GM06990 (cell line): Measurements from ENCODE around the gene GNB5.

Source experiments
- DNase-seq: peaks from one replicate; pipeline ENCODE4 v3.0.0-alpha.2; 2011; ENCODE audit not compliant: insufficient read length; ENCODE audit errors: extremely low read depth
- H3K27me3 ChIP-seq: replicated peaks from 2 replicates; pipeline ENCODE4 v1.6.0; 2011; ENCODE audit warnings: low read length; ENCODE audit not compliant: control insufficient read depth, insufficient read depth
- H3K36me3 ChIP-seq: 2 replicates; pipeline ENCODE4 v1.5.1; 2011; ENCODE audit warnings: low read length; ENCODE audit not compliant: control insufficient read depth, insufficient read depth
- H3K4me3 ChIP-seq: replicated peaks from 2 replicates; pipeline ENCODE4 v1.5.1; 2011; ENCODE audit warnings: low read depth, mild to moderate bottlenecking, control low read depth, low read length
- TF ChIP-seq, protein P1 (sequence below): IDR thresholded peaks from 2 replicates; pipeline ENCODE4 v1.5.1; 2011; ENCODE audit warnings: low read length, control low read depth, mild to moderate bottlenecking, inconsistent platforms; ENCODE audit not compliant: insufficient read depth, poor library complexity, severe bottlenecking

GNB5 gene

DNA sequence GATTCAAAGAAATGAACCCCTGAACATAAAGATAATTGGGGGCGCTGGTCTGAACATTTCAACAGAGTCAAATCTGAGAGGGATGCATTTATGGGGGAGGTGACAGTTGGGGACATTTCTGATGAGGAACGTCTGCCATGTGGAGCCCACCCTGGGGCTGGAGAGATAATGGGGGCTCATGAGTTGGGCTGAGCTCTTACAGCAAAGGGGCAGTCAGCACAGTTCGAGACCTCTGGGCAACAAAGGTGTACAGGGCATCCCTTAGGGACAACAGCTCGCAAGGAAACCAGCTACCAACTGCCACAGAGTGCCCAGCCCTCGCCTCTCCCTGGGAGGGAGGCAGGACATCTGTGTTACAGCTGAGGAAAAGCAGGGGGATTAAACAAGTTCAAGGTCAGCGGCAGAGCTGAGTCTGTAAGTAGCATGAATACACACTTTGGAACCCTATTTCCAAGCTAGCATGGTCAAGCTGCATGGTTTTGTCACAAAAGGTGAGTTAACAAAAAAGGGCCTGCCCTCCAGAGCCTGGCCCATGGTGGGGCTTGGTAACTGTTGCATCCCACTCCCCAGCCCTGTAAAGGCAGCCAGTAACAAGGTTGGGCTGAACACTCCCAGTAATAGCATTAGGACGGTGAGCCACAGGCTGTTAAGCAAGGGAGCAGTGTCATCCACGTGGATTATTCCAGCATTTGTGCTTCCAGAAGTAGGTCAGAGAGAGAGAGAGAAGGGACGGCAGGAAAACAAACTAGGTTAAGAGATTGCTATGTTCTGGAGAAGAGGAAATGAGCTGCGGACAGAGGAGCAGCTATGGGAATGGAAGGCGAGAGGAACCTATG, 4.3 kb downstream of the GNB5 start:
- no peak for DNase-seq
- Histone ChIP-seq H3K27me3 (no peaks in the 10 kb centered on the region), H3K36me3 (no peaks in the 10 kb centered on the region), H3K4me3 (no peak overlapping the region)
- TF ChIP-seq, protein P1, sequence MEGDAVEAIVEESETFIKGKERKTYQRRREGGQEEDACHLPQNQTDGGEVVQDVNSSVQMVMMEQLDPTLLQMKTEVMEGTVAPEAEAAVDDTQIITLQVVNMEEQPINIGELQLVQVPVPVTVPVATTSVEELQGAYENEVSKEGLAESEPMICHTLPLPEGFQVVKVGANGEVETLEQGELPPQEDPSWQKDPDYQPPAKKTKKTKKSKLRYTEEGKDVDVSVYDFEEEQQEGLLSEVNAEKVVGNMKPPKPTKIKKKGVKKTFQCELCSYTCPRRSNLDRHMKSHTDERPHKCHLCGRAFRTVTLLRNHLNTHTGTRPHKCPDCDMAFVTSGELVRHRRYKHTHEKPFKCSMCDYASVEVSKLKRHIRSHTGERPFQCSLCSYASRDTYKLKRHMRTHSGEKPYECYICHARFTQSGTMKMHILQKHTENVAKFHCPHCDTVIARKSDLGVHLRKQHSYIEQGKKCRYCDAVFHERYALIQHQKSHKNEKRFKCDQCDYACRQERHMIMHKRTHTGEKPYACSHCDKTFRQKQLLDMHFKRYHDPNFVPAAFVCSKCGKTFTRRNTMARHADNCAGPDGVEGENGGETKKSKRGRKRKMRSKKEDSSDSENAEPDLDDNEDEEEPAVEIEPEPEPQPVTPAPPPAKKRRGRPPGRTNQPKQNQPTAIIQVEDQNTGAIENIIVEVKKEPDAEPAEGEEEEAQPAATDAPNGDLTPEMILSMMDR = no peak

DNA sequence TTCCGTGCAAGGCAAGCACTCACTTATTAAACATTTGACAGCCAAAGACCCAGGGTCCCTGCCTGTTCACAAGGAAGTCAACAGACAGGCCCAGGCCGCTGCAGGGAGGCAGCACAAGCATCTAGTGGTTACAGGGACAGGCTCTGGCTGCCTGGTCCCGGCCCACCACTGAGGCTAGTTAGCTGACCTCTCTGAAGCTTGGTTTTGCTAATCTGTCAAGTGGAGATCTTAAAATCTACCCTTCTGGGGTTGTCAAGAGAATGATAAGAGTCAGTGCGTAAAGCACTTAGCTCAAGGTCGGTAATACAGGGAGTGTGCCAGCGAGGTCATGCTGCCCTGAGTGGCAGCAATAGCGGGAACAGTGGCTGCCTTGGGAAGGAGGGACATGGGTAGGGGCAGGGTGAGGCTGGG, 6.0 kb downstream of the GNB5 start:
- Histone ChIP-seq H3K27me3 (no peaks in the 10 kb centered on the region), H3K36me3 (no peaks in the 10 kb centered on the region), H3K4me3 (no peak overlapping the region)
- TF ChIP-seq, protein P1 = no peak
- no peak for DNase-seq

DNA sequence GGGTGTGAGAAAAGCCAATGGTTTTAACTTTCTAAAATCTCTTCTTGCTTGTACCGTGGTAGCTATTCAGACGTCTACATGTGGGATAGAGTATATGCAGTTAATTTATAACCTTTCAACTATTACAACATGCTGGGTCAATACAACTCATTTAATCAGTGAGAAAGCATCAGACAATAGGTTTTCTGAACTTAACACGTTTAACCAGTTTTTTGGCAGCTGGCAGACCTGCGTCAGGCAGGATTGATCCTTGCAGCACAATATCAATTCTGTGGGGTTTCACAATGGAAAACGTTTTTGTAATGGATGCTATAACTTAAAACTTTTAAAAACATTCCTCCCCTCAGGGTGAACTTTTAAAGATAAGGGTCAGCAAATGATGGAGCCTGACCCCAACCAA, 6.5 kb downstream of the GNB5 start:
- TF ChIP-seq, protein P1 = no peak
- no peaks in the 10 kb centered on the region for H3K27me3 ChIP-seq
- H3K36me3 ChIP-seq = no peaks in the 10 kb centered on the region
- DNase-seq = no peak
- H3K4me3 ChIP-seq = no peak overlapping the region

DNA sequence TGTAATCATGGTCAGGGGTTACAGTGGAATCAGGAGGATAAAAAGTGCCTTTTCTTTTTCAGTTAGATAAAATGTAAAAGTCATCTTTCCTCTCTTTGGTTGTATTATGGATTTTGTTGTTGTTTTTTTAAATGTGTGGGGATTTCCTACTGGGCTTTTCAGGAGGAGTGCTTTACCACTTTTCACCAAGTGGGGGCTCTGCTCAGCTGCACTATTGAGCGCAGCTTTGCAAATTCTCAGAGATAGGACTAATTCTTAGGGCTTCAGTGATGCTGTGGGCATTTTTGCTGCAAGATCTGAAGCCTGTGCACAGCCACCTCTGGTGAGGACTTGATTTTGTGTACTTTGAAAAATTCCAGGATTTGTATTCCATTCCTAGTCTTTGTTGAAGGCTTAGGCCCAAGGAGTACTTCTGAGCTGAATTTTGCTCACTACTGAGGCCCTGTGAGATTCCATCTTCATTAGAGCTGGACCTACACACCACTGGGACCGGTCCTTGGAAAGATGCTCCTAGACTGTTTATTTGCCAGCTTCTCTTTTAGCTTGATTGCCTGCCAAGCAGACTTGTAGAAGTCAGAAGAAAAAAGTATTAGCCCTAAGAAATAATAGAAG, 7.5 kb downstream of the GNB5 start:
- TF ChIP-seq, protein P1 = peak; percentile 83
- Histone ChIP-seq H3K27me3 (no peaks in the 10 kb centered on the region), H3K36me3 (no peaks in the 10 kb centered on the region), H3K4me3 (no peak overlapping the region)
- DNase-seq = no peak

DNA sequence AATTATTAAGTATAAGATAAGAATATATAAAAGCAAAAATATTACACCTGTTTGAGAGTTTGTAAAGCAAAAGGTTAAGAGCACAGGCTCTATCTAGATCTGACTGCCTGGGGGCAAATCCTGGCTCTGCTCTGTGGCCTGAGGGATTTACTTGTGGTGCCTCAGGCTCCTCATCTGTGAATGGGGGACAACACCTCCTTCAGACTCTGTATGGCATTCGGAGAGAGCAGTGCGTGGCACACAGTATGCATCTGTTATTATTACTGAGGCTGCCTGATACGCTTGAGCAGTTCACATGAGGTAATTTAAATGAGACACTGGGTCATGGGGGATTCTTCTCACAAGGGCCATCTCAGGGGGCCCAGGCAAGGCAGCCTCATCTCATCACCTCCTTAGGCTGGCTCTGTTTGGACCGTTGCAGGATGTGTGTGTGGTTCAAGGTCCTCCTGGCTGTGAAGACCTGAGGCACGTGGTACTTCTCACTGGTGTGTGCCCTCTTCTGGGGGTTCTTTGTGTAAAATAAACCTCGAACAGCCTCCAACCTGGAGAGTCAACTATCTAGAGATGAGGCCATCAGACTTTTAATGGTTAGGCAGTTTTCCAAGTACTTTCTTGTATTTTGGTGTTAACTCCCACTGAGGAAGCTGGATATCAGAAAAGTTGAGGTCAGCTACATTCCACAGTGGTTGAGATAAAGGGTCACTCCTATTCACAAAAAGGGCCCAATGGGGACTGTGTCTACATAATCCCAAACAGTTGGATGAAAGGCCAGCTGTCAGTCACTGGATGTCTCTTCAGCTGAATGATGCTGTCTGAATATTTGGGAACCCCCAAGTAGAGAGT, 9.0 kb downstream of the GNB5 start:
- no peaks in the 10 kb centered on the region for H3K36me3 ChIP-seq
- DNase-seq = no peak

More for the DNA sequence above, 9.0 kb downstream of the GNB5 start:
- TF ChIP-seq, protein P1 = no peak
- H3K4me3 ChIP-seq = no peak overlapping the region
- no peaks in the 10 kb centered on the region for H3K27me3 ChIP-seq
